Natural killer cell (primary cell): ENCODE results near the gene TBCD. TPM values are rescaled to one million over a fixed set of nuclear protein-coding genes. Genes with fewer than 3 reads are reported as not detected.

Experiments
- ATAC-seq, 3 donors: fragments of 150-1000 bp in 2 of 3; fragments of 200-7000 bp in 1 of 3; cut with Tn5 transposase; 1 replicate in 1 of 3; 2 replicates in 2 of 3; pipeline ENCODE4 v1.10.0; 2021; ENCODE audit warnings: mild to moderate bottlenecking in 2 of 3, moderate library complexity in 2 of 3
- DNase-seq, 2 donors: peaks; one replicate each; pipeline versions ENCODE4 v3.0.0 to v3.0.0-alpha.2; 2013 to 2021; ENCODE audit warnings: mixed read lengths in 1 of 2
- H3K27ac ChIP-seq: one replicate; pipeline ENCODE4 v1.5.1; 2013; ENCODE audit warnings: mild to moderate bottlenecking, low read length
- H3K27me3 ChIP-seq: one replicate; pipeline ENCODE4 v1.6.1; 2013; ENCODE audit warnings: low read length; ENCODE audit not compliant: control insufficient read depth, insufficient read depth
- H3K36me3 ChIP-seq: one replicate; pipeline ENCODE4 v1.6.1; 2013; ENCODE audit warnings: low read length; ENCODE audit not compliant: control insufficient read depth, insufficient read depth
- H3K4me1 ChIP-seq: one replicate; pipeline ENCODE4 v1.6.1; 2013; ENCODE audit warnings: low read length; ENCODE audit not compliant: control insufficient read depth, insufficient read depth
- H3K4me3 ChIP-seq: one replicate; pipeline ENCODE4 v1.5.1; 2013; ENCODE audit warnings: low read length
- H3K9me3 ChIP-seq: one replicate; pipeline ENCODE4 v1.6.1; 2013; ENCODE audit warnings: low read length; ENCODE audit not compliant: control insufficient read depth, insufficient read depth
- H3K27ac Mint-ChIP-seq, 2 donors: one replicate each; pipeline ENCODE4 v1.8.0; 2022; ENCODE audit warnings: mild to moderate bottlenecking in 2 of 2, mixed read lengths in 2 of 2, moderate library complexity in 1 of 2
- H3K27me3 Mint-ChIP-seq, 2 donors: one replicate each; pipeline ENCODE4 v1.8.0; 2022; ENCODE audit warnings: low read depth in 2 of 2, mixed read lengths in 2 of 2
- H3K36me3 Mint-ChIP-seq: one replicate; pipeline ENCODE4 v1.8.0; 2022; ENCODE audit warnings: mixed read lengths
- H3K4me1 Mint-ChIP-seq, 2 donors: one replicate each; pipeline ENCODE4 v1.8.0; 2022; ENCODE audit warnings: mixed read lengths in 2 of 2
- H3K4me3 Mint-ChIP-seq: one replicate; pipeline ENCODE4 v1.8.0; 2022; ENCODE audit warnings: mild to moderate bottlenecking, moderate library complexity, mixed read lengths
- H3K9me3 Mint-ChIP-seq, 2 donors: one replicate each; pipeline ENCODE4 v1.8.0; 2022; ENCODE audit warnings: mixed read lengths in 2 of 2
- CTCF ChIP-seq: fragments of 200-600 bp; IDR thresholded peaks from one replicate; pipeline ENCODE4 v1.8.0; 2022; ENCODE audit warnings: antibody characterized with exemption
- WGBS: methylation state at CpG from one replicate; pipeline ENCODE4 v1.1.7; 2013; ENCODE audit warnings: missing lambda C conversion rate; ENCODE audit not compliant: insufficient coverage; 5-methylcytosine and 5-hydroxymethylcytosine counted together
- intact Hi-C: fragments of 100-400 bp; cut with micrococcal nuclease; formaldehyde crosslinking; loops from one replicate; pipeline ENCODE4 v1.14.2; 2022
- total RNA-seq, 4 donors: library from RNA; stranded (reverse); fragments of 120-200 nt in 1 of 4; gene quantifications; one replicate each; pipeline versions ENCODE4 v1.2.3 to v1.2.4, GENCODE V29; 2013 to 2022

TBCD gene
- total RNA-seq, 3 donors from 2014 or later (not counting 1 experiment from before 2014, with no cell fraction given): 92.0 to 149 (median 132) TPM

- intact Hi-C loops: no loop called here
- H3K27ac ChIP-seq: no peak overlapping the region
- Mint-ChIP-seq H3K27me3 (no peaks in the 10 kb centered on the region), H3K9me3 (no peaks in the 10 kb centered on the region), H3K4me1 (peaks cover 0 to 8% of the 10 kb centered on the region in 2 donors), H3K4me3 (no peak overlapping the region), H3K36me3 (no peaks in the 10 kb centered on the region), H3K27ac (no peak overlapping the region)
- peaks cover 9% of the 10 kb centered on the region for H3K36me3 ChIP-seq
- no peak for TF ChIP-seq CTCF
- ATAC-seq: no peak
- no peak for DNase-seq
- no peaks in the 10 kb centered on the region for H3K9me3 ChIP-seq
- WGBS: 96% methylated on average over 9 of the region's 9 CpGs
- H3K27me3 ChIP-seq: no peaks in the 10 kb centered on the region
- H3K4me1 ChIP-seq: no peaks in the 10 kb centered on the region
- no peak overlapping the region for H3K4me3 ChIP-seq
Measured at GRCh38 chr17:82807101-82807500, 55.2 kb downstream of the TBCD start.

GRCh38 chr17:82807562-82807961 lies 55.7 kb downstream of the TBCD start:
- 97% methylated on average over 21 of the region's 21 CpGs for WGBS
- no peak overlapping the region for H3K4me3 ChIP-seq
- H3K4me3 Mint-ChIP-seq: no peak overlapping the region
- no peaks in the 10 kb centered on the region for H3K27me3 ChIP-seq
- no peak overlapping the region for H3K27ac ChIP-seq
- DNase-seq (no peak), ATAC-seq (no peak)
- intact Hi-C loops: no loop called here
- no peak for TF ChIP-seq CTCF
- H3K36me3 Mint-ChIP-seq: no peaks in the 10 kb centered on the region
- H3K27ac Mint-ChIP-seq: no peak overlapping the region
- no peaks in the 10 kb centered on the region for H3K9me3 ChIP-seq
- peaks cover 0 to 5% of the 10 kb centered on the region in 2 donors for H3K4me1 Mint-ChIP-seq
- H3K36me3 ChIP-seq: peaks cover 9% of the 10 kb centered on the region
- no peaks in the 10 kb centered on the region for H3K4me1 ChIP-seq
- H3K9me3 Mint-ChIP-seq: no peaks in the 10 kb centered on the region
- no peaks in the 10 kb centered on the region for H3K27me3 Mint-ChIP-seq

GRCh38 chr17:82808006-82808405 lies 56.1 kb downstream of the TBCD start:
- no peaks in the 10 kb centered on the region for H3K27me3 Mint-ChIP-seq
- TF ChIP-seq CTCF: no peak
- no peaks in the 10 kb centered on the region for H3K27me3 ChIP-seq
- no peaks in the 10 kb centered on the region for H3K9me3 ChIP-seq
- no peaks in the 10 kb centered on the region for H3K4me1 ChIP-seq
- DNase-seq (no peak), ATAC-seq (no peak)
- H3K27ac ChIP-seq: no peak overlapping the region
- H3K4me3 ChIP-seq: no peak overlapping the region
- H3K27ac Mint-ChIP-seq: no peak overlapping the region
- peaks cover 0 to 5% of the 10 kb centered on the region in 2 donors for H3K4me1 Mint-ChIP-seq
- WGBS: 94% methylated on average over 8 of the region's 8 CpGs
- intact Hi-C loops: no loop called here
- no peaks in the 10 kb centered on the region for H3K9me3 Mint-ChIP-seq
- H3K36me3 Mint-ChIP-seq: no peaks in the 10 kb centered on the region
- peaks cover 9% of the 10 kb centered on the region for H3K36me3 ChIP-seq
- H3K4me3 Mint-ChIP-seq: no peak overlapping the region
